ENCODE data around the gene TMEM47. TPM values are rescaled to one million over a fixed set of nuclear protein-coding genes. Genes with fewer than 3 reads are reported as not detected.
A peak's percentile ranks its signal among the peaks of the same experiment; 100 is the strongest.

Gene TMEM47
- total and polyA plus RNA-seq, 2 of the 4 experiments (the other 2 are of a cell fraction), result 51.5 to 105 TPM

DNA sequence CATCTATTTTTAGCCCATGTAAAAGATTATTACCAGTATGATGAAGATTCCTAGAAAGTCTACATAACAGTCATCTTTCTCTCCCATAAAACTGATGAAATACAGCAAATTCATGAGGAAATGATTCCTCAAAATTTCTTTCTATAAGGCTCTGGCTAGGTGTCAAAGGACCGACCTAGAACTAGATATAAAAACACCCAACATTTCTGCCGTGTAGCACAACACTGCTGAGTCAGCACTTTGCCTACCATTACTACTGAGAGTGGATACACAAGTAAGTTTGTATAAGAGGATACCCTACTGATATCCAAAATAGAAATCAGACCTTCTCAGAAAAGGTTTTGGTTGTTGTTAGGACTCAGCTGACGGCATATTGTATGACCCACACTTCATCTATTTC is 24.7 kb downstream of the TMEM47 start:
- peaks cover 5% of the 10 kb centered on the region for H3K36me3 ChIP-seq (ENCODE audit: control insufficient read depth, insufficient read depth, low read length)
- peaks cover 3 to 4% of the 10 kb centered on the region in 2 experiments; a peak in 2 of 4 replicates for H3K79me1 ChIP-seq (ENCODE audit: low read depth in 1 of 2, low read length in 2 of 2)
- H2BK20ac ChIP-seq (ENCODE audit: low read depth, low read length), result no peak overlapping the region
- no peak overlapping the region for H3K23ac ChIP-seq (ENCODE audit: low read depth, low read length)
- 0 out of 2 replicates have a peak, but pooled peaks cover 2% of the 10 kb centered on the region for H3K9me1 ChIP-seq (ENCODE audit: insufficient read depth, low read length)
- ATAC-seq (ENCODE audit: low read depth) (no peak), DNase-seq (no peak)
- H4K8ac ChIP-seq (ENCODE audit: low read depth in 2 of 2, low read length in 2 of 2), result no peak overlapping the region
- peaks cover 4% of the 10 kb centered on the region; the same call in 1 of the 2 replicates for H3K4me1 ChIP-seq (ENCODE audit: control insufficient read depth, insufficient read depth, low read length)
- H3K4ac ChIP-seq (ENCODE audit: low read depth, low read length), result no peak overlapping the region
- no peak overlapping the region for H3K18ac ChIP-seq (ENCODE audit: low read depth, low read length)
- no peak overlapping the region for H4K91ac ChIP-seq (ENCODE audit: insufficient read depth, low read depth, low read length)
- POLR2A ChIA-PET (ENCODE audit: unreplicated experiment), result no interaction called here
- no peak overlapping the region for H3K4me2 ChIP-seq (ENCODE audit: low read depth, low read length)
- TF ChIP-seq FOS (IDR thresholded peaks at IDR 0.05; ENCODE audit: low read depth, low read length) (no peak), BHLHE40 (IDR thresholded peaks at IDR 0.05; ENCODE audit: low read depth, low read length) (no peak), MAFK (IDR thresholded peaks at IDR 0.05; ENCODE audit: low read depth, low read length) (peak; percentile 100), MXI1 (IDR thresholded peaks at IDR 0.05; ENCODE audit: borderline replicate concordance, low read depth, low read length) (no peak)
- H3K27ac ChIP-seq (ENCODE audit: insufficient read depth, low read length), result no peak overlapping the region
- no CpG with 5 or more reads among the region's 3 CpGs for WGBS, 2 experiments (ENCODE audit: extremely low coverage in 2 of 2, insufficient read length in 1 of 2)
- no peak overlapping the region for H2AK5ac ChIP-seq (ENCODE audit: low read depth, low read length)
- H2AFZ ChIP-seq (replicated peaks; ENCODE audit: low read length, poor library complexity), result no peak overlapping the region
- CTCF ChIA-PET, result no interaction called here
- in situ Hi-C loops (cut with MboI; ENCODE audit: low sequenced_read_pairs), result no loop called here
- intact Hi-C loops (cut with micrococcal nuclease), result no loop called here
- H2BK120ac ChIP-seq (ENCODE audit: low read depth, low read length), result no peak overlapping the region
- BruUV-seq (replicated peaks), result no TSS peak
- H3K9me3 ChIP-seq (ENCODE audit: control insufficient read depth, insufficient read depth, low read length), result no peaks in the 10 kb centered on the region
- H4K20me1 ChIP-seq (ENCODE audit: insufficient read depth, low read length), result no peaks in the 10 kb centered on the region
- H3K9ac ChIP-seq (ENCODE audit: low read depth, low read length), result no peak overlapping the region
- no peak overlapping the region for H2AK9ac ChIP-seq (replicated peaks; ENCODE audit: low read depth, low read length, poor library complexity)
- no peaks in the 10 kb centered on the region for H3K27me3 ChIP-seq (ENCODE audit: control insufficient read depth, insufficient read depth, low read length)
- no peak overlapping the region for H4K5ac ChIP-seq (ENCODE audit: low read depth, low read length)
- H2BK15ac ChIP-seq (ENCODE audit: low read depth, low read length), result no peak overlapping the region
- H3K4me3 ChIP-seq (ENCODE audit: insufficient read depth, low read depth, low read length), result no peak overlapping the region
- dilution Hi-C loops (cut with HindIII; ENCODE audit: low sequenced_read_pairs, unreplicated experiment), result no loop called here
- H3K56ac ChIP-seq (ENCODE audit: extremely low read depth, insufficient read depth, low read length), result no peak overlapping the region
- no peak overlapping the region for H2BK5ac ChIP-seq (ENCODE audit: low read depth, low read length, poor library complexity, severe bottlenecking)
- H3K14ac ChIP-seq (replicated peaks; ENCODE audit: low read depth, low read length), result no peak overlapping the region

Measured in IMR-90 (cell line).